Measurements from ENCODE around the gene FARP1.

FARP1 gene

GRCh38 chr13:98403076-98403475 lies 260.2 kb downstream of the FARP1 start:
- H3K27me3 ChIP-seq (ENCODE audit: insufficient read depth, low read depth) = no peaks in the 10 kb centered on the region
- H3K4me3 ChIP-seq (IDR thresholded peaks at IDR 0.05; ENCODE audit: insufficient read depth, low read depth, low read length) = no peak overlapping the region
- H3K27ac ChIP-seq = no peak overlapping the region
- no peaks in the 10 kb centered on the region for H3K36me3 ChIP-seq (ENCODE audit: insufficient read depth)
- no peak for TF ChIP-seq CTCF (conservative IDR thresholded peaks at IDR 0.05; ENCODE audit: low read depth, low read length)
- H4K20me1 ChIP-seq (ENCODE audit: insufficient read depth) = no peaks in the 10 kb centered on the region
- H3K4me1 ChIP-seq (ENCODE audit: low read depth, poor library complexity, severe bottlenecking) = no peaks in the 10 kb centered on the region
- no peaks in the 10 kb centered on the region for H3K79me2 ChIP-seq (ENCODE audit: insufficient read depth, low read depth)
- H3K9ac ChIP-seq = no peak overlapping the region
- no peak overlapping the region for H3K4me2 ChIP-seq
- no peak overlapping the region for H2AFZ ChIP-seq (ENCODE audit: low read depth)

- H3K79me2 ChIP-seq (ENCODE audit: insufficient read depth, low read depth) = no peaks in the 10 kb centered on the region
- H4K20me1 ChIP-seq (ENCODE audit: insufficient read depth) = no peaks in the 10 kb centered on the region
- no peak overlapping the region for H2AFZ ChIP-seq (ENCODE audit: low read depth)
- no peaks in the 10 kb centered on the region for H3K27me3 ChIP-seq (ENCODE audit: insufficient read depth, low read depth)
- no peak overlapping the region for H3K9ac ChIP-seq
- no peaks in the 10 kb centered on the region for H3K4me1 ChIP-seq (ENCODE audit: low read depth, poor library complexity, severe bottlenecking)
- H3K4me2 ChIP-seq = no peak overlapping the region
- H3K27ac ChIP-seq = no peak overlapping the region
- no peak for TF ChIP-seq CTCF (conservative IDR thresholded peaks at IDR 0.05; ENCODE audit: low read depth, low read length)
- H3K4me3 ChIP-seq (IDR thresholded peaks at IDR 0.05; ENCODE audit: insufficient read depth, low read depth, low read length) = no peak overlapping the region
- H3K36me3 ChIP-seq (ENCODE audit: insufficient read depth) = no peaks in the 10 kb centered on the region
Measured at GRCh38 chr13:98405107-98405571, 262.2 kb downstream of the FARP1 start.

- Histone ChIP-seq H3K4me1 (ENCODE audit: low read depth, poor library complexity, severe bottlenecking) (no peaks in the 10 kb centered on the region), H2AFZ (ENCODE audit: low read depth) (no peak overlapping the region), H3K27me3 (ENCODE audit: insufficient read depth, low read depth) (no peaks in the 10 kb centered on the region), H3K4me2 (no peak overlapping the region), H3K27ac (no peak overlapping the region), H3K79me2 (ENCODE audit: insufficient read depth, low read depth) (no peaks in the 10 kb centered on the region), H4K20me1 (ENCODE audit: insufficient read depth) (no peaks in the 10 kb centered on the region), H3K9ac (no peak overlapping the region), H3K36me3 (ENCODE audit: insufficient read depth) (no peaks in the 10 kb centered on the region), H3K4me3 (IDR thresholded peaks at IDR 0.05; ENCODE audit: insufficient read depth, low read depth, low read length) (no peak overlapping the region)
- TF ChIP-seq CTCF (conservative IDR thresholded peaks at IDR 0.05; ENCODE audit: low read depth, low read length) = no peak
Measured at GRCh38 chr13:98405690-98406344, 262.9 kb downstream of the FARP1 start.

- Histone ChIP-seq H3K4me3 (IDR thresholded peaks at IDR 0.05; ENCODE audit: insufficient read depth, low read depth, low read length) (no peak overlapping the region), H3K36me3 (ENCODE audit: insufficient read depth) (no peaks in the 10 kb centered on the region), H3K27me3 (ENCODE audit: insufficient read depth, low read depth) (no peaks in the 10 kb centered on the region), H2AFZ (ENCODE audit: low read depth) (no peak overlapping the region), H4K20me1 (ENCODE audit: insufficient read depth) (no peaks in the 10 kb centered on the region), H3K4me1 (ENCODE audit: low read depth, poor library complexity, severe bottlenecking) (no peaks in the 10 kb centered on the region), H3K9ac (no peak overlapping the region), H3K27ac (no peak overlapping the region), H3K79me2 (ENCODE audit: insufficient read depth, low read depth) (no peaks in the 10 kb centered on the region), H3K4me2 (no peak overlapping the region)
- TF ChIP-seq CTCF (conservative IDR thresholded peaks at IDR 0.05; ENCODE audit: low read depth, low read length) = no peak
Measured at GRCh38 chr13:98406427-98406826, 263.5 kb downstream of the FARP1 start.
